HG02610 (cell line): ENCODE data around the gene VSIG10.

Experiments
- ATAC-seq: cut with Tn5 transposase; IDR thresholded peaks from one replicate; pipeline ENCODE4 v1.9.1; 2021; ENCODE audit warnings: mild to moderate bottlenecking, moderate library complexity; ENCODE audit not compliant: unreplicated experiment

The VSIG10 gene

GRCh38 chr12:118061011-118061872, 42.6 kb downstream of the VSIG10 start, which contains the start of gene WSB2:
WSB2 (minus strand) TSS chr12:118061179; CDS start chr12:118061048, 131 bp downstream.
- ATAC-seq, result peak; percentile 35

GRCh38 chr12:118060301-118061010, 43.4 kb downstream of the VSIG10 start:
- ATAC-seq, result peak; percentile 27

- no peak for ATAC-seq
Measured at GRCh38 chr12:118059341-118060191, 44.2 kb downstream of the VSIG10 start.

- ATAC-seq, result no peak
Measured at GRCh38 chr12:118058881-118059280, 44.9 kb downstream of the VSIG10 start.

- ATAC-seq, result no peak
Measured at GRCh38 chr12:118058227-118058626, 45.6 kb downstream of the VSIG10 start.

GRCh38 chr12:118055865-118056773, 47.7 kb downstream of the VSIG10 start:
- no peak for ATAC-seq

GRCh38 chr12:118055144-118055557, 48.7 kb downstream of the VSIG10 start:
- no peak for ATAC-seq

- ATAC-seq, result no peak
Measured at GRCh38 chr12:118053071-118053985, 50.5 kb downstream of the VSIG10 start.

- ATAC-seq, result no peak
Measured at GRCh38 chr12:118052324-118053070, 51.3 kb downstream of the VSIG10 start.

- ATAC-seq, result no peak
Measured at GRCh38 chr12:118050972-118051910, 52.6 kb downstream of the VSIG10 start.

GRCh38 chr12:118046430-118046829, 57.4 kb downstream of the VSIG10 start:
- no peak for ATAC-seq

- ATAC-seq, result no peak
Measured at GRCh38 chr12:118044577-118044976, 59.2 kb downstream of the VSIG10 start.

GRCh38 chr12:118044075-118044474, 59.7 kb downstream of the VSIG10 start:
- ATAC-seq, result no peak

GRCh38 chr12:118042091-118042490, 61.7 kb downstream of the VSIG10 start:
- peak; percentile 58 for ATAC-seq

GRCh38 chr12:118038137-118038536, 65.7 kb downstream of the VSIG10 start:
- ATAC-seq, result no peak

- ATAC-seq, result no peak
Measured at GRCh38 chr12:118036672-118037411, 67.0 kb downstream of the VSIG10 start.
